OCI-LY3 (cell line): ENCODE measurements around the gene PAX2.

ENCODE experiments used
- CTCF ChIP-seq: fragments of 200-600, 300-600 bp; sonication (generic); IDR thresholded peaks from 2 replicates; pipeline ENCODE4 v1.5.1; 2014; ENCODE audit warnings: antibody characterized with exemption, low read length, low read depth
- EZH2phosphoT487 ChIP-seq: fragments of 200-600 bp; shearing (Covaris generic); IDR thresholded peaks from 2 replicates; pipeline ENCODE4 v1.6.1; 2018; ENCODE audit warnings: antibody characterized with exemption, mixed run types, low read depth

GRCh38 chr10:100710151-100710871, 35.1 kb upstream of the PAX2 start:
- TF ChIP-seq CTCF (no peak), EZH2phosphoT487 (no peak)
